NCI-H1436 (cell line): ENCODE results near the gene ABCA4.
"Not testable (repeated sequence)": the region's sequence is repeated elsewhere in the genome, so short reads cannot be mapped to it uniquely, and the experiment has no call there.

Experiments
- DNase-seq: peaks from one replicate; lab custom pipeline; 2025; lab: John Stamatoyannopoulos, UW

The ABCA4 gene

GRCh38 chr1:94004924-94005323 lies 116.0 kb downstream of the ABCA4 start:
- DNase-seq = no peak

- DNase-seq = no peak
Observed at GRCh38 chr1:94002046-94002787, 118.7 kb downstream of the ABCA4 start.

- no peak for DNase-seq
Observed at GRCh38 chr1:94001397-94002045, 119.4 kb downstream of the ABCA4 start.

- DNase-seq = no peak
Observed at GRCh38 chr1:94000510-94001282, 120.3 kb downstream of the ABCA4 start.

GRCh38 chr1:93999840-94000415 lies 121.0 kb downstream of the ABCA4 start:
- no peak for DNase-seq

GRCh38 chr1:93998532-93998931 lies 122.4 kb downstream of the ABCA4 start:
- DNase-seq = not testable (repeated sequence)

- no peak for DNase-seq
Observed at GRCh38 chr1:93997756-93998155, 123.2 kb downstream of the ABCA4 start.

GRCh38 chr1:93995837-93996536 lies 125.0 kb downstream of the ABCA4 start:
- no peak for DNase-seq

- DNase-seq = no peak
Observed at GRCh38 chr1:93993731-93994130, 127.2 kb downstream of the ABCA4 start.

GRCh38 chr1:93992954-93993353 lies 128.0 kb downstream of the ABCA4 start:
- DNase-seq = no peak

- DNase-seq = no peak
Observed at GRCh38 chr1:93992190-93992589, 128.8 kb downstream of the ABCA4 start.

- DNase-seq = no peak
Observed at GRCh38 chr1:93991271-93991670, 129.7 kb downstream of the ABCA4 start.

- DNase-seq = not testable (repeated sequence)
Observed at GRCh38 chr1:93990477-93990876, 130.5 kb downstream of the ABCA4 start.

- DNase-seq = no peak
Observed at GRCh38 chr1:93990010-93990409, 130.9 kb downstream of the ABCA4 start.

GRCh38 chr1:93989601-93990000 lies 131.3 kb downstream of the ABCA4 start:
- DNase-seq = no peak

GRCh38 chr1:93988634-93989350 lies 132.2 kb downstream of the ABCA4 start:
- DNase-seq = no peak

GRCh38 chr1:93981274-93981667 lies 139.7 kb downstream of the ABCA4 start:
- DNase-seq = no peak

- DNase-seq = no peak
Observed at GRCh38 chr1:93980320-93981273, 140.4 kb downstream of the ABCA4 start.

- DNase-seq = no peak
Observed at GRCh38 chr1:93979718-93980319, 141.1 kb downstream of the ABCA4 start.
